T follicular helper cell (primary cell): ENCODE results near the gene CEACAM4.

Experiments used
- DNase-seq: peaks from one replicate; pipeline ENCODE4 v3.0.0-alpha.2; 2020; ENCODE audit warnings: low read depth

The CEACAM4 gene

DNA sequence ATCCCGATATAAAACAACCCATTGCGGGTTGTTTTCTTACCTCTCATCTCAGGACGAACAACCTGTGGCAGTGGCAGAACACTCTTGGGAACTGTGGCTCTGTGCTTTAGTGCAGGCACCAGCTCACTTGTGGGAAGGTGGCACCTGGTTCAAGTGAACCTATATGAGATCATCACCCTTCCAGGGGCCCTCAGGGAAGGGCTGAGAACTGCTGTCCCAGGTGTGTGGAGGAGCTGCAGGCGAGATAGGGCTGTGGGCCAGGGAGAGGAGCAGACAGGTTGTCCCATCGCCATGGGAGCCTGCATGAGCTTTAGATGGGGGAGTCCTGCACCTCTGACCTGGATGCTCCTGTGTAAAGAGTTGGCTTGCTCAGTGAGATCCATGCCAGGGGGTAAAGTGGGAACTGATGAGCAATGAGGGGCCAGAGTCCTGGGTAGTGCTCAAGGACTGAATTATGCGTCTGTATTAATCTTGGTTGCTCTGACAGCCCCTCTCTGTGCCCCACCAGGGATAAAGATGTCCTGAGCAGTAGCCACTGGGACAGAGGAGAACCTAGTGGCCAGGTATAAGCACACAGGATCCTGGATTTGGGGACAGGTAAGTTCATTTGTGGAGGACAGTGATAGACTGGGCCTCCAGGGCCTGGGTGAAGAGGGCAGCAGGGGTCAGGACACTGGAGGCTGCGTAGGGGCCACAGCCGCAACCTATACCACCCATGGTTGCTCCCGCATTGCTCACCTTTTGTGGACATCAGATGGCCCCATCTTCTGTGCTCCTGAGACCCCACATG, 8.7 kb downstream of the CEACAM4 start:
- no peak for DNase-seq

DNA sequence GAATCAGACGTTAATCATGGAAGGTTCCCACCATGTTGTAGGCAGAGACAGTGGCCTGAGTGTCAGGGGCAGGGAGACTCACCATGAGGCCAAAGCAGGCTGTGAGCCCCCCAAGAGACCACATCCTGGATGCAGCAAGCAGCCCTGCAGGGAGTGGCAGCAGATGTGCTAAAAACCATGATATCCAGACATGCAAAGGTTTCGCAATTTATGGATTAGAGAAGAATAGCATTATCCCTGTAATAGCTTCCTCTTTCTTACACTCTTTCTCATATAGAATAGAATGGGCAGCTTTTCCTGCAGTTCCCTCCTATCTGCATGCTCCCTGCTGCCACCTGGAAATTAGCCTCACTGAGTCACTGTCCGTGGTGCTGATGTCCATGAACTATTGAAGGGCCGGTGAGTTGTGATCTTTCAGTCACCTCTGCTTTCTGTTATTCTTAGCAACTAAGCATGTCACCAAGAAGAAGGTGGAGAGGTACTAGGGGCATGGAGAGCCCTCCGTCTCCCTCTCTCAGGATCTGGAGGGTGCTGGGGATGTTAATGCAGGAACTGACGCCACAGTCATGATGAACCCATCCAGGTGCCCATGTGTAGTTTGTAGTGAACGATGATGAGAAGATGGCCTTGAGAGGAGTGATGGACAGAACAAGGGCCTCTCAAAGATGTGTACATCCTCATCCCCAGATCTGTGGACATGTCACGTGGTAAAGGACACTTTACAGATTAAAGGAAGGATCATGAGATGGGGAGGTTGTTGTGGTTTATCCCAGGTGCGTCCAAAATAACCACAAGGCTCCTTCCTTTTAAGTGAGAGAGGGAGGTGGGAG, 9.9 kb downstream of the CEACAM4 start:
- DNase-seq, result no peak

DNA sequence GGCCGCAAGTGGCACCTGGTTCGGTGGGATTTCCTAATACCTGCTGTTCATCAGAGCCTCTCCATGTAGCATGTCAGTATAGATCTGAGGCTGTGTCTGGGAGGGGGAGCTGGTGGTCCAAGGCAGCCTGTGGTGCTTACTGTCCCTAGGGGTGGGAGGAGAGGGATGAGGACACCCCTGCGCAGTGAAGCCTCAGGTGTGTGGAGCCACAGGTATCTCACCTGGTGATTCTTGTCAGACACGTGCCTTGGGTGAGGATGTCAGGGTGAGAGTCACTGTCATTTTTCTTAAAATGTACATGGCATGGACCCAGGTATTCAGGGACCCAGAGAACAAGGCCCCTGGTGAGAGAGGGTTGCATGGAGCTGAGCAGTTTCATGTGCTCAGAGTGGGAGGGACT, 11.7 kb downstream of the CEACAM4 start:
- DNase-seq, result no peak

DNA sequence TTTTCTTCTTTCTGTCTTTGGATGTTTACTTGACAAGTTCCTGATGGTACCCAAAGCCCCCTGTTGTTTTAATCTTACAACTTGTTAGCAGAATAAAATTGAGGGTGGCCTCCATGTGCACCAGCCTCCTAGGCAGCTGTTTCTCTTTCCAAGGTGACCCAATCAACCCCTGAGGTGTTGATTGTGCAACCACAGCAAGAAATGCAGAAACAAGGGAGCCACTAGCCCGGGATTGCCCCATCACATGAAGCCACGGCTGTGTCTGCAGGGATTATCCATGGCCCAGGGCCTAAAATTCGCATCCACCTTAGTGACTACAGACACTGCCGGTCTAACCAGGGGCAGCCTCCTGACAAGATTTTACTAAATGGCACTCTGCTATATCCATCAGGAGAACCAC, 14.4 kb downstream of the CEACAM4 start:
- DNase-seq, result no peak

DNA sequence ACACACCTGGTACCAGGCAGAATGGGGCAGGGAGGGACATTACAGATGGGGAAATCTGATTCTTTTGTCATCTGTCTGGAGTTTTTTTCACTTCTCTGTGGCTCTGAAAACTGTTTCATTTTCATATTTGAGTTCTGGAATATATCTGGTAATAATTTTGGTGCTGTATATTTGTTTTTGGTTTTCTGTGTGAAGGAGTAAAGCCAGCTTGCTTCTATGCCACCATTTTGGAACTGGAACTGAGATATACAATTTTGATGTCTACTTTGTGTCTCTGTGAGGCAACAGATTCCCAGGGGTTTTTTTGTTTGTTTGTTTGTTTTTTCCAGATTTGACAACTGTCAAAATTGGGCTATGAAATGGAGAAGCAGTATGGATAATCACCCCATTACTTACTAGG, 16.1 kb downstream of the CEACAM4 start:
- DNase-seq, result no peak

DNA sequence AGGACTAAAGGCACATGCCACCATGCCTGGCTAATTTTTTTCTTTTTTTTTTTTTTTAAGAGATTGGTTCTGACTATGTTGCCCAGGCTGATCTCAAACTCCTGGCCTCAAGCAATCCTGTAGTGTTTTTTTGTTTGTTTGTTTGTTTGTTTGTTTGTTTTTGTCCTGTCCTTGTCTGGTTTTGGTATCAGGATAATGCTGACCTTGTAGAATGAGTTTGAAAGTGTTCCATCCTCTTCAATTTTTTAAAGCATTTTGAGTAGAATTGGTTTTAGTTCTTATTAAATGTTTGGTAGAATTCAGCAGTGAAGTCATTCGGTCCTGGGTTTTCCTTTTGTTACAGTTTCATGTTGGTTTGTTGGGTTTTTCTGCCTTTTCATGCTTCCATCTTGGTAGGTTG, 19.2 kb downstream of the CEACAM4 start:
- no peak for DNase-seq

- no peak for DNase-seq
Measured at GRCh38 chr19:41606215-41606837, 20.5 kb downstream of the CEACAM4 start.

DNA sequence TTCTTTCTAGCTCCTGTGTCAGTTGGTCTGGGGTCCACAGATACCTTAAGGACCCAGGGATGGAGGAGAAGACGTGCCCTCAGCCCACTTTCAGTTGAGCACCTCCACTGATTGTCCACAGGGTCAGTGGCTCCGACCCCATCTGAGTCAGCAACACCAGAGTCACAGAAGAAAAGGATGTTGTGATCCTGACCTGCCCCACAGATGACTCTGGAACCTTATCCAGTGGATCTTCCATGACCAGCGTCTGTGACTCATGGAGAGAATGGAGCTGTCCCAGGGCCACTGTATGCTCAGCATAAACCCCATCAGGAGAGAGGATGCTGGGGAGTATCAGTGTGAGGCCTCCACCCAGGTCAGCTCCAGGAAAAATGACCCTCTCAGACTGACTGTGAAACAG, 22.0 kb downstream of the CEACAM4 start:
- DNase-seq, result no peak

GRCh38 chr19:41601771-41602170, 25.1 kb downstream of the CEACAM4 start:
- DNase-seq, result no peak

- no peak for DNase-seq
Measured at GRCh38 chr19:41599175-41599966, 27.5 kb downstream of the CEACAM4 start.

DNA sequence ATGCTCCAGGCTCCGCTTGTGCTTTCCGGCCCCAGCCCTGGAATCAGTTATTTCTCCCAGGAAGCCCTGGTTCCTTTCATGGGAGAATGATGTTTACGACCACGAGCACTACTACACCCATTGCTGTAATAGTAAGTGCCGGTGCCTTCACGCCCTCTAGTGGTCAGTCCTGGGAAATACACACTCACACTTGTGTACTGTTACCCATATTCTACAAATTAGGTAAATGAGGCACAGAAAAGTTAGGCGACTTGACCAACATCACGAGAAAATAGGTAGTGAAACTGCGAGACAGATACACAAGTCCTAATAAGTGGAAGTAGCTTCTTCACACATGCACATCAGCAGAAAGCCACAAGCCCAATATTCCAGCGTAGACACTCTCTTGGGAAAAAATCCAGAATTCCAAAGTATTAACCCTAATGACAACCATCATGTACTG, 29.3 kb downstream of the CEACAM4 start:
- peak; percentile 65 for DNase-seq

DNA sequence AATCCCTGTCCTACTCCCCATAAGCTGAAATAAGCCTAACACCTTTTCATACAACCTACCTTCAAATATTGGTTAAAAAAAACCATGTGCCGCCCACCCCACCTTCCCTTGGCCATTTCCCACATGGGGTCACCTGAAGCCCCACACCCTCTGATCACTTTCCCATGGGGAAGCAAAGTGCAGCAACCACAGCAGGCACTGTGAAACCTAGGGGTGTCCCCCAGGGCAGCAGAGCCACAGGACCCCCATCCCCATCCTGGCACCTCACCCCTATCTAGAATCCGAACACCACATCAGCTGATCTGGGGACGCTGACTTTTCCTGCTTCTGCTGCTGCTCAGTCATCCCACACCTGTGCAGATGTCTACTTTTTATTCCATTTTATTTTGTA, 31.0 kb downstream of the CEACAM4 start:
- DNase-seq, result no peak

GRCh38 chr19:41595258-41595889, 31.5 kb downstream of the CEACAM4 start:
- peak; percentile 45 for DNase-seq

GRCh38 chr19:41591951-41592562, 34.8 kb downstream of the CEACAM4 start:
- no peak for DNase-seq

DNA sequence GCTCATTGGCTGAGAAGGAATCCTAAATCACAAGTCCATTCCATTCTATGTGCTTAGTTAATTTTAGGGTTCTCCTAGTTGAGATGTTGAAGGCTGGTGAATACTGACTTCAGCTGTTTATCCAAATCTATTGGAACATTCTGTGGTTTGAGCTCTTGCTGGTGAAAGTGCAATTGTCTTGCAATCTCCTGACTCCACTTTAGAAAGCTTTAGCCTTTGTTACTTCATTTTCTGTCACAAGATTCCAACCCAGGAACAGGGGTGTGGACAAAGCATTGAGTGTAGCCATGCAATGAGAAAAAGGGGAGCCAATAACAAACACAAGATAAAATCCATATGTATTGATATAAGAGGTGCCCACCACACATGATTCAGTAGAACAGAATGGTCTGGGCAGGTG, 35.9 kb downstream of the CEACAM4 start:
- DNase-seq, result no peak

- DNase-seq, result no peak
Measured at GRCh38 chr19:41589371-41589770, 37.5 kb downstream of the CEACAM4 start.

GRCh38 chr19:41588497-41589209, 38.2 kb downstream of the CEACAM4 start:
- DNase-seq, result no peak

GRCh38 chr19:41587838-41588210, 39.0 kb downstream of the CEACAM4 start:
- DNase-seq, result no peak

- DNase-seq, result no peak
Measured at GRCh38 chr19:41587101-41587837, 39.6 kb downstream of the CEACAM4 start.

GRCh38 chr19:41586064-41586463, 40.8 kb downstream of the CEACAM4 start:
- DNase-seq, result no peak
